ENCODE results near the gene RABGAP1L. TPM values are rescaled to one million over a fixed set of nuclear protein-coding genes. Genes with fewer than 3 reads are reported as not detected.

Gene RABGAP1L
- total RNA-seq, 1 experiment from 2014 or later: 76.9 TPM

GRCh38 chr1:174160603-174161002, 1.3 kb downstream of the RABGAP1L start:
- CTCF ChIA-PET: interaction anchor here (0.9 kb wide), 1 partner anchor 293 kb away, joined by 3 read pairs; the partner anchor contains the start of genes GAS5 and ZBTB37
- H3K4me1 Mint-ChIP-seq: peaks cover 35% of the 10 kb centered on the region
- peak overlapping the region; percentile 98 for H3K4me3 Mint-ChIP-seq
- POLR2A ChIA-PET: no interaction called here
- DNase-seq (ENCODE audit: low spot score): no peak
- H3K9me3 Mint-ChIP-seq: no peaks in the 10 kb centered on the region
- peaks cover 3% of the 10 kb centered on the region; the same call in 1 of the 2 replicates for H3K27me3 Mint-ChIP-seq (ENCODE audit: low read depth)
- H3K36me3 Mint-ChIP-seq: no peaks in the 10 kb centered on the region
- TF ChIP-seq ZNF532 (CRISPR knock-in tag; IDR thresholded peaks at IDR 0.05; ENCODE audit: borderline replicate concordance) (no peak), GABPB1 (CRISPR knock-in tag; IDR thresholded peaks at IDR 0.05) (no peak), RELA (CRISPR knock-in tag; IDR thresholded peaks at IDR 0.05; ENCODE audit: borderline replicate concordance) (no peak), HMGA2 (CRISPR knock-in tag; IDR thresholded peaks at IDR 0.05) (no peak)
- ATAC-seq: no peak
- H3K27ac Mint-ChIP-seq: no peak overlapping the region

GRCh38 chr1:174161813-174162212, 2.5 kb downstream of the RABGAP1L start:
- H3K4me3 Mint-ChIP-seq: peak overlapping the region; percentile 42; the same call in 1 of the 2 replicates
- ChIA-PET CTCF (interaction anchor here (0.6 to 0.7 kb wide), 2 partner anchors 28 to 123 kb away, joined by 3 to 4 read pairs; no protein-coding TSS in a partner anchor), POLR2A (interaction anchor here (0.6 kb wide), 1 partner anchor 330 kb away, joined by 3 read pairs; no protein-coding TSS in a partner anchor)
- H3K36me3 Mint-ChIP-seq: no peaks in the 10 kb centered on the region
- TF ChIP-seq ATF3 (CRISPR knock-in tag; conservative IDR thresholded peaks at IDR 0.05) (no peak), PREB (CRISPR knock-in tag; IDR thresholded peaks at IDR 0.05; ENCODE audit: borderline replicate concordance) (no peak), ZNF232 (CRISPR knock-in tag; IDR thresholded peaks at IDR 0.05) (no peak), AFF4 (CRISPR knock-in tag; IDR thresholded peaks at IDR 0.05; ENCODE audit: borderline replicate concordance) (no peak), NFE2L1 (CRISPR knock-in tag; IDR thresholded peaks at IDR 0.05) (no peak), EMX1 (CRISPR knock-in tag; IDR thresholded peaks at IDR 0.05) (no peak), ZBTB43 (CRISPR knock-in tag; IDR thresholded peaks at IDR 0.05) (no peak), E2F1 (CRISPR knock-in tag; IDR thresholded peaks at IDR 0.05) (no peak), ZNF396 (CRISPR knock-in tag; IDR thresholded peaks at IDR 0.05; ENCODE audit: borderline replicate concordance) (no peak), NR2C2 (CRISPR knock-in tag; IDR thresholded peaks at IDR 0.05) (no peak), ZMAT4 (CRISPR knock-in tag; IDR thresholded peaks at IDR 0.05) (no peak), SMAD3 (CRISPR knock-in tag; IDR thresholded peaks at IDR 0.05; ENCODE audit: borderline replicate concordance) (no peak), MYBL2 (CRISPR knock-in tag; IDR thresholded peaks at IDR 0.05) (no peak), E2F4 (CRISPR knock-in tag; IDR thresholded peaks at IDR 0.05; ENCODE audit: borderline replicate concordance, low read depth) (no peak), ETV6 (CRISPR knock-in tag; IDR thresholded peaks at IDR 0.05) (no peak)
- no peaks in the 10 kb centered on the region for H3K9me3 Mint-ChIP-seq
- H3K4me1 Mint-ChIP-seq: peaks cover 35% of the 10 kb centered on the region
- H3K27ac Mint-ChIP-seq: no peak overlapping the region
- H3K27me3 Mint-ChIP-seq (ENCODE audit: low read depth): peaks cover 3% of the 10 kb centered on the region; the same call in 1 of the 2 replicates
- ATAC-seq (no peak), DNase-seq (ENCODE audit: low spot score) (no peak)
